Gastroesophageal sphincter (tissue), 3 donors: ENCODE measurements around the gene PDE8A.

Experiments
- EP300 ChIP-seq: sonication (generic); formaldehyde crosslinking; IDR thresholded peaks from one replicate; pipeline ENCODE4 v1.6.1; 2017; ENCODE audit warnings: antibody characterized with exemption, mild to moderate bottlenecking
- TF ChIP-seq, protein P1 (sequence below), 4 experiments: fragments of 200-600 bp in 2 of 4; fragments of 450-650 bp in 2 of 4; sonication (generic) in 1 of 4; IDR thresholded peaks; one replicate each; pipeline ENCODE4 v1.5.1; 2017 to 2019; ENCODE audit warnings: antibody characterized with exemption in 4 of 4, mild to moderate bottlenecking in 2 of 4, moderate library complexity in 2 of 4

- TF ChIP-seq, protein P1, sequence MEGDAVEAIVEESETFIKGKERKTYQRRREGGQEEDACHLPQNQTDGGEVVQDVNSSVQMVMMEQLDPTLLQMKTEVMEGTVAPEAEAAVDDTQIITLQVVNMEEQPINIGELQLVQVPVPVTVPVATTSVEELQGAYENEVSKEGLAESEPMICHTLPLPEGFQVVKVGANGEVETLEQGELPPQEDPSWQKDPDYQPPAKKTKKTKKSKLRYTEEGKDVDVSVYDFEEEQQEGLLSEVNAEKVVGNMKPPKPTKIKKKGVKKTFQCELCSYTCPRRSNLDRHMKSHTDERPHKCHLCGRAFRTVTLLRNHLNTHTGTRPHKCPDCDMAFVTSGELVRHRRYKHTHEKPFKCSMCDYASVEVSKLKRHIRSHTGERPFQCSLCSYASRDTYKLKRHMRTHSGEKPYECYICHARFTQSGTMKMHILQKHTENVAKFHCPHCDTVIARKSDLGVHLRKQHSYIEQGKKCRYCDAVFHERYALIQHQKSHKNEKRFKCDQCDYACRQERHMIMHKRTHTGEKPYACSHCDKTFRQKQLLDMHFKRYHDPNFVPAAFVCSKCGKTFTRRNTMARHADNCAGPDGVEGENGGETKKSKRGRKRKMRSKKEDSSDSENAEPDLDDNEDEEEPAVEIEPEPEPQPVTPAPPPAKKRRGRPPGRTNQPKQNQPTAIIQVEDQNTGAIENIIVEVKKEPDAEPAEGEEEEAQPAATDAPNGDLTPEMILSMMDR (IDR thresholded peaks at IDR 0.05) = no peak
- no peak for TF ChIP-seq EP300
These were observed 131.3 kb downstream of the PDE8A start for GRCh38 chr15:85112997-85113396.
